ENCODE data around the gene MDN1. TPM values are rescaled to one million over a fixed set of nuclear protein-coding genes. Genes with fewer than 3 reads are reported as not detected.
"Not testable (repeated sequence)": the region's sequence is repeated elsewhere in the genome, so short reads cannot be mapped to it uniquely, and the experiment has no call there.

MDN1 gene
- total RNA-seq, 4 donors from 2014 or later = 7.1 to 46.5 (median 34.5) TPM

DNA sequence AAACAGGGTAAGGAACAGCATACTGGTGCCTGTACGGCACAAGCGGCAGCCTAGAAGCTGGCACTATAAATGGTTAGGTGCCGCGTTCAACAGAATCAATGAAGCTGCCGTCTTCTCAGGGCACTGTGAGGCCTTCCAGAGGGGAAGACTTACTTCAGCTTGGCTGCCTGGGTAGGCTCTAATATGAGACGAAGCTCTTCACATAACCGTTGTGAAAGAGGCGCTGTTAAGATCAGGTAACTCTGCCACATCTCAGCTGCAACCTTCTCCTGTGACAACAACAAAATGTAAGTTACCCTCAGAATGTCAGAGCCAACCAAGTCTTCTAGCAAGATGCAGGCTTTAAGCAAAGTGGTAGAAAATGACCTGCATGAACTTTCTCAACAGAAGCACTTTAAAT lies 169.0 kb downstream of the MDN1 start:
- no peaks in the 10 kb centered on the region for H3K9me3 ChIP-seq
- no peaks in the 10 kb centered on the region for H3K36me3 ChIP-seq

DNA sequence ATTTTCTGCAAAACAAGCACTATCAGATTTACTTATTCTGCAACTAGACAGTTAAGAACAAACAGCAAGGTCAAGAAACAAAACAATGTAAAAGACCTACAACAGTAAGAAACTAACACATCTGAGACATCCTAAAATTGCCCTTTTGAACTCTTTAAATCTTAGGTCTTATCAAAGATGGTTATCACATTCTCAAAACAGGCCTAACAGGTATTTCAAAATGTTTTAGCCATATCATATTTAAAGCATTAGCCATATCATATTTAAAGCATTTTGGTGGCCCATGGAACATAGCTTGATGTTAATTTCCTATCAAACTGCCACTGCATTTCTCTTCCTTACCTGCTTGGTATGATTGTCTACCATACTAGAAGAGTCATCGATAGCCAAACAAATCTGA lies 169.9 kb downstream of the MDN1 start:
- no peak for TF ChIP-seq POLR2A (IDR thresholded peaks at IDR 0.05)
- TF ChIP-seq, protein P1, sequence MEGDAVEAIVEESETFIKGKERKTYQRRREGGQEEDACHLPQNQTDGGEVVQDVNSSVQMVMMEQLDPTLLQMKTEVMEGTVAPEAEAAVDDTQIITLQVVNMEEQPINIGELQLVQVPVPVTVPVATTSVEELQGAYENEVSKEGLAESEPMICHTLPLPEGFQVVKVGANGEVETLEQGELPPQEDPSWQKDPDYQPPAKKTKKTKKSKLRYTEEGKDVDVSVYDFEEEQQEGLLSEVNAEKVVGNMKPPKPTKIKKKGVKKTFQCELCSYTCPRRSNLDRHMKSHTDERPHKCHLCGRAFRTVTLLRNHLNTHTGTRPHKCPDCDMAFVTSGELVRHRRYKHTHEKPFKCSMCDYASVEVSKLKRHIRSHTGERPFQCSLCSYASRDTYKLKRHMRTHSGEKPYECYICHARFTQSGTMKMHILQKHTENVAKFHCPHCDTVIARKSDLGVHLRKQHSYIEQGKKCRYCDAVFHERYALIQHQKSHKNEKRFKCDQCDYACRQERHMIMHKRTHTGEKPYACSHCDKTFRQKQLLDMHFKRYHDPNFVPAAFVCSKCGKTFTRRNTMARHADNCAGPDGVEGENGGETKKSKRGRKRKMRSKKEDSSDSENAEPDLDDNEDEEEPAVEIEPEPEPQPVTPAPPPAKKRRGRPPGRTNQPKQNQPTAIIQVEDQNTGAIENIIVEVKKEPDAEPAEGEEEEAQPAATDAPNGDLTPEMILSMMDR (IDR thresholded peaks at IDR 0.05) = no peak
- intact Hi-C loops (cut with DNase I; ENCODE audit: low total_unique reads) = no loop called here
- Histone ChIP-seq H3K4me3 (no peak overlapping the region), H3K4me1 (no peaks in the 10 kb centered on the region), H3K27me3 (no peaks in the 10 kb centered on the region), H3K9me3 (no peaks in the 10 kb centered on the region), H3K36me3 (no peaks in the 10 kb centered on the region), H3K27ac (no peak overlapping the region)
- DNase-seq = no peak

More for the DNA sequence above, 169.0 kb downstream of the MDN1 start:
- no peak for TF ChIP-seq POLR2A (IDR thresholded peaks at IDR 0.05)
- TF ChIP-seq, protein P1 (IDR thresholded peaks at IDR 0.05) = no peak
- no peak overlapping the region for H3K4me3 ChIP-seq
- no peaks in the 10 kb centered on the region for H3K27me3 ChIP-seq
- no peak for DNase-seq
- H3K4me1 ChIP-seq = no peaks in the 10 kb centered on the region
- no peak overlapping the region for H3K27ac ChIP-seq
- intact Hi-C loops (cut with DNase I; ENCODE audit: low total_unique reads) = no loop called here

DNA sequence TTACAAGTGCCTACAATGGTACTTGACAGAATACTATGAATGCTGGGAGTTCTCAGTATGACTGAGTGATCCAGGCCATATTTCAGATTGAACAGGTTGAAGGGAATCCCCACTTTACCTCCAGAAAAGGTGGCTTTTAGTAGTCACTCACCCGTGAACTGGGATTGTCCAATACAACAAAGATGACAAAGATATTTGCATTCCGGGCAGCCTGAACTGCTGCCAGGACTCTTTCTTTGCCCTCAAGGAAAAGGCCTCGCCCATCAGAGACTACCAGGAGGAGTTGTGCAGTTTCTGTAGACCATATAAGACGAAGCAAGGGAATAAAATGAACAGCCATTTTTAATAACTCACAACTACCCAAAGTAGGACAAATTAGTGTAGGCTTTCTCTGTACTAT lies 174.7 kb downstream of the MDN1 start:
- no peak overlapping the region for H3K27ac ChIP-seq
- DNase-seq = no peak
- no peak overlapping the region for H3K4me3 ChIP-seq
- peaks cover 0 to 2% of the 10 kb centered on the region in 2 donors for H3K36me3 ChIP-seq
- no peak for TF ChIP-seq POLR2A (IDR thresholded peaks at IDR 0.05)
- TF ChIP-seq, protein P1 (IDR thresholded peaks at IDR 0.05) = no peak
- H3K9me3 ChIP-seq = no peaks in the 10 kb centered on the region
- no peaks in the 10 kb centered on the region for H3K4me1 ChIP-seq
- no peaks in the 10 kb centered on the region for H3K27me3 ChIP-seq
- intact Hi-C loops (cut with DNase I; ENCODE audit: low total_unique reads) = no loop called here

DNA sequence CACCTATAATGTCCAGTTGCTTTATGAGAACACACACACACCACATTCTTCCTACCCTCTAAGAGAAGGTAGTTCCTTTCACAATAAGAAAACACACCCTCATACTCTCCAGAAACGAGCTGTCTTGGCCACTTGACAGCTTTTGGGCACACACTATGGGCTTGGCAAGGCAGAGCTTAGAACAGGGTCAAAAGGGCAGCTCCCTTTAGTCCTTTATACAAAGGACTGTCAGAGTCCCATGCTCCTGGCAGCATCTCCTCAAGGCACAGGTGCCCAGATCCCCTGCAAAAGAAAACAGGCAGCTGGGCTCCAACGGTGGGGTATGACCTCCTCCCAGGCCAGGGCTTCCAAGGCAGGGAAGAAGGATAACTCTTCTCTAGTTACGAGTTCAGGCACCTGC lies 176.2 kb downstream of the MDN1 start:
- Histone ChIP-seq H3K27me3 (no peaks in the 10 kb centered on the region), H3K4me3 (no peak overlapping the region), H3K27ac (no peak overlapping the region), H3K9me3 (no peaks in the 10 kb centered on the region), H3K4me1 (no peaks in the 10 kb centered on the region), H3K36me3 (peaks cover 0 to 2% of the 10 kb centered on the region in 2 donors)
- DNase-seq = no peak
- intact Hi-C loops (cut with DNase I; ENCODE audit: low total_unique reads) = no loop called here
- TF ChIP-seq, protein P1 (IDR thresholded peaks at IDR 0.05) = no peak
- TF ChIP-seq POLR2A (IDR thresholded peaks at IDR 0.05) = no peak

DNA sequence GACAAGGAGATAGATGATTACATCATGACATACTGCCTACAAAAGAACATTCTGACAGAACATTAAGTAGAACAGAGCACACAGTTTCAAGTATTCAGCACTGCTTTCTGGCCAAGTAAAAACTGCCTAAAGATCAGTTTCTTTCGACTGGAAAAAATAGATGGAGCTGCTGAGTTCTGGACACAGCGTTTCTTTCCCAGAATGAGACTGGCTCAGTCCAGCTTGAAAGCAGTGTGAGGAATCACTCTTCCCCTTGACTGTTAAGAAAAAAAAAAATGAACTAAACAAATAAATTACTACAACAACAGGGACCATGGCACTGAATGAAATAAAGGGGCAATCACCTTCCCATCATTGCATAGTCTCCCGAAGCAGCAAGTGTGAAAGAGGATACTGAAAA lies 176.6 kb downstream of the MDN1 start:
- H3K9me3 ChIP-seq = no peaks in the 10 kb centered on the region
- no peaks in the 10 kb centered on the region for H3K4me1 ChIP-seq
- no peak overlapping the region for H3K27ac ChIP-seq
- intact Hi-C loops (cut with DNase I; ENCODE audit: low total_unique reads) = no loop called here
- H3K4me3 ChIP-seq = no peak overlapping the region
- TF ChIP-seq POLR2A (IDR thresholded peaks at IDR 0.05) = no peak
- TF ChIP-seq, protein P1 (IDR thresholded peaks at IDR 0.05) = no peak
- peaks cover 0 to 2% of the 10 kb centered on the region in 2 donors for H3K36me3 ChIP-seq
- no peak for DNase-seq
- no peaks in the 10 kb centered on the region for H3K27me3 ChIP-seq

DNA sequence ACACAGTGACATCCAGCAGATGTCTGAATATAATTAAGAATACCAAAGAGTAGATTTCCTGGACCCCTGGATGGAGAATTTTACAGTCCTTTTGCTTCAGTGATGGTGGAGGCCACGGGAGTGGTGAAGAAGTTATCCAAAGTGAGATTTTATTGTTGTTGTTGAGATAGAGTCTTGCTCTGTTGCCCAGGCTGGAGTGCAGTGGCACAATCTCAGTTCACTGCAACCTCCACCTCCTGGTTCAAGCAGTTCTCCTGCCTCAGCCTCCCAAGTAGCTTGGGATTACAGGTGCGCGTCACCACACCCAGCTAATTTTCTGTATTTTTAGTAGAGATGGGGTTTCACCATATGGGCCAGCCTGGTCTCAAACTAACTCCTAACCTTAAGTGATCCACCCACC lies 178.0 kb downstream of the MDN1 start:
- H3K9me3 ChIP-seq; H3K36me3 ChIP-seq; H3K4me1 ChIP-seq; H3K4me3 ChIP-seq; H3K27ac ChIP-seq; intact Hi-C loops (cut with DNase I; ENCODE audit: low total_unique reads); H3K27me3 ChIP-seq; DNase-seq: not testable (repeated sequence)

Measured in uterus (tissue), 4 donors.